T-cell (primary cell): ENCODE measurements around the gene TK1. TPM values are rescaled to one million over a fixed set of nuclear protein-coding genes. Genes with fewer than 3 reads are reported as not detected.

Experiments
- ATAC-seq, 4 experiments: fragments of 200-7000 bp in 3 of 4; fragments of 150-1000 bp in 1 of 4; cut with Tn5 transposase; replicated peaks in 1 of 4; 1 replicate in 3 of 4; 2 replicates in 1 of 4; pipeline ENCODE4 v1.10.0; 2021; ENCODE audit warnings: moderate library complexity in 3 of 4, mild to moderate bottlenecking in 2 of 4, moderate number of reproducible peaks in 1 of 4
- CTCF ChIA-PET, 2 donors: fragments of 300-600 bp; sonication (Branson Sonifier 250); formaldehyde crosslinking; loops; one replicate each; lab custom pipeline; 2022; ENCODE audit warnings: antibody characterized with exemption in 2 of 2; lab: Charles Lee
- POLR2A ChIA-PET, 2 donors: fragments of 300-600 bp; sonication (Branson Sonifier 250); formaldehyde crosslinking; loops; one replicate each; lab custom pipeline; 2022; ENCODE audit warnings: antibody characterized with exemption in 2 of 2; lab: Charles Lee
- DNase-seq, 35 experiments: peaks; one replicate each; pipeline versions ENCODE4 v3.0.0 to v3.0.0-alpha.2; 2013 to 2023
- H3K27ac ChIP-seq: one replicate; pipeline ENCODE4 v1.5.1; 2013; ENCODE audit warnings: low read length
- H3K27me3 ChIP-seq, 2 experiments: replicated peaks in 1 of 2; 1 replicate in 1 of 2; 2 replicates in 1 of 2; pipeline versions ENCODE4 v1.6.1 to v1.7.0; 2013; ENCODE audit warnings: low read length in 1 of 2, mixed read lengths in 1 of 2; ENCODE audit not compliant: control insufficient read depth in 2 of 2, insufficient read depth in 2 of 2; ENCODE audit errors: extremely low read depth in 1 of 2
- H3K36me3 ChIP-seq, 2 donors: 1 replicate in 1 of 2; 2 replicates in 1 of 2; pipeline versions ENCODE4 v1.6.1 to v1.7.0; 2013; ENCODE audit warnings: low read length in 1 of 2; ENCODE audit not compliant: control insufficient read depth in 2 of 2, insufficient read depth in 1 of 2; ENCODE audit errors: extremely low read depth in 1 of 2
- H3K4me1 ChIP-seq, 2 experiments: 1 replicate in 1 of 2; 2 replicates in 1 of 2; pipeline versions ENCODE4 v1.6.1 to v1.7.0; 2013; ENCODE audit warnings: low read length in 2 of 2, mixed read lengths in 1 of 2; ENCODE audit not compliant: insufficient read depth in 2 of 2, control insufficient read depth in 1 of 2; ENCODE audit errors: extremely low read depth in 1 of 2
- H3K4me3 ChIP-seq, 2 donors: 1 replicate in 1 of 2; 2 replicates in 1 of 2; pipeline versions ENCODE4 v1.5.1 to v1.7.0; 2013; ENCODE audit warnings: mild to moderate bottlenecking in 2 of 2, low read length in 1 of 2, moderate library complexity in 1 of 2; ENCODE audit not compliant: control insufficient read depth in 1 of 2; ENCODE audit errors: extremely low read depth in 1 of 2
- H3K9me3 ChIP-seq: 2 replicates; pipeline ENCODE4 v1.7.0; 2013
- H3K27ac Mint-ChIP-seq, 2 donors: one replicate each; pipeline ENCODE4 v1.8.0; 2020 to 2021; ENCODE audit warnings: mild to moderate bottlenecking in 2 of 2, mixed read lengths in 2 of 2
- H3K27me3 Mint-ChIP-seq, 2 donors: one replicate each; pipeline ENCODE4 v1.8.0; 2021 to 2022; ENCODE audit warnings: mixed read lengths in 2 of 2
- H3K36me3 Mint-ChIP-seq: one replicate; pipeline ENCODE4 v1.8.0; 2021; ENCODE audit warnings: mixed read lengths
- H3K4me1 Mint-ChIP-seq, 3 donors: one replicate each; pipeline ENCODE4 v1.8.0; 2020 to 2022; ENCODE audit warnings: mixed read lengths in 3 of 3, mild to moderate bottlenecking in 1 of 3
- H3K4me3 Mint-ChIP-seq, 3 donors: one replicate each; pipeline ENCODE4 v1.8.0; 2020 to 2022; ENCODE audit warnings: mild to moderate bottlenecking in 3 of 3, mixed read lengths in 3 of 3, moderate library complexity in 3 of 3
- H3K9me3 Mint-ChIP-seq, 3 donors: one replicate each; pipeline ENCODE4 v1.8.0; 2020 to 2022; ENCODE audit warnings: mixed read lengths in 3 of 3
- WGBS: methylation state at CpG from one replicate; pipeline ENCODE4 v1.1.5; 2013; ENCODE audit warnings: missing lambda C conversion rate; ENCODE audit not compliant: insufficient coverage; 5-methylcytosine and 5-hydroxymethylcytosine counted together
- total RNA-seq, 35 experiments: library from RNA in 6 of 35; stranded (reverse) in 6 of 35; fragments of 120-200 nt in 1 of 35; gene quantifications; one replicate each; pipeline versions ENCODE4 v1.2.1 to v1.2.4 and lab custom pipeline; 2013 to 2026

Gene TK1
- total RNA-seq, 5 donors from 2014 or later (not counting 1 experiment from before 2014, with no cell fraction given) = 1.6 to 3.3 (median 2.2) TPM

DNA sequence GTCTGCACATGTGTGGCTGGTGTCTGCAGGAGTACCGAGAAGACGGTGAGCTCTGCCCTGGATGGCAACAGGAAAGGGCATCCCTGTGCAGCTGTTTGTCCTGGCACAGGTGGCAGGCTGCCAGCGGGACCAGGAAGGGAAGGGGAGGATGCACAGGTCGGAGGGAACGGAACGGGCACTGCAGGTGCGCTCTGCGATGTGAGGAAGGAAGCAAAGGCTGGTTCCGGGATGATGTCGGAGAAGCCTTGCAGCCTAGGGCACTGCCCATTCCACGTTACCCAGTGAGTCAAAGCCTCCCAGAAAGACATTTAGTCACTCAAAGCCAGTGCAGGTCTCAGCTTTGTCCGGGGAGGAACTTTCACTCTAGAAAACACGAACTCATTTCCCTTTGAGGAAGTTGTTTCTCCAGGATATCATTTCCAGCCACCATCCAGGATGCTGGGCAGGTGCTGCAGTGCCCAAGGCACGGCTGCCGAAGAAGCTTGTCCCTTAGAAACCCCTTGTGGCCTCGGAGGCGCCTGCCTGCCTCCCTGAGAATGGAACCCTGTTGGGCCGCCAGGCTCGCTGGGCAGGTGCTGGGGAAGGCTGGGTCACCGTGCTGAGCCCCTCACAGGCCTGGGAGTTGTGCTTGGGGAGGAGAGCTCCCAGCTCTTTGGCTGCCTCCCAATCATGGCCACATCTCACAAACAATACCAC is 40.1 kb upstream of the TK1 start:
- Mint-ChIP-seq H3K27ac (no peak overlapping the region), H3K4me1 (peaks cover 9 to 15% (median 14%) of the 10 kb centered on the region in 3 donors), H3K36me3 (no peaks in the 10 kb centered on the region), H3K9me3 (no peaks in the 10 kb centered on the region), H3K27me3 (peaks cover 15 to 22% of the 10 kb centered on the region in 2 donors), H3K4me3 (no peak overlapping the region)
- no peaks in the 10 kb centered on the region for H3K9me3 ChIP-seq
- ChIA-PET POLR2A (interaction anchor here in 1 of 2 donors (0.7 kb wide), 1 partner anchor 139 kb away, joined by 3 read pairs; no protein-coding TSS in a partner anchor), CTCF (interaction anchor here in 1 of 2 donors (0.6 kb wide), 1 partner anchor 142 kb away, joined by 3 read pairs; no protein-coding TSS in a partner anchor)
- H3K27me3 ChIP-seq = peaks cover 3 to 44% of the 10 kb centered on the region in 2 experiments
- no peak overlapping the region for H3K4me3 ChIP-seq
- no peak for DNase-seq
- H3K27ac ChIP-seq = no peak overlapping the region
- no peak for ATAC-seq
- 28% methylated on average over 8 of the region's 20 CpGs for WGBS
- H3K4me1 ChIP-seq = peaks cover 0 to 18% of the 10 kb centered on the region in 2 experiments
- no peaks in the 10 kb centered on the region for H3K36me3 ChIP-seq

GRCh38 chr17:78226055-78226758 is 39.4 kb upstream of the TK1 start:
- Histone ChIP-seq H3K4me3 (no peak overlapping the region), H3K27ac (no peak overlapping the region), H3K9me3 (no peaks in the 10 kb centered on the region), H3K27me3 (peaks cover 1 to 39% of the 10 kb centered on the region in 2 experiments), H3K36me3 (no peaks in the 10 kb centered on the region), H3K4me1 (peaks cover 0 to 13% of the 10 kb centered on the region in 2 experiments)
- ATAC-seq (no peak), DNase-seq (no peak)
- Mint-ChIP-seq H3K36me3 (no peaks in the 10 kb centered on the region), H3K4me1 (peaks cover 7 to 14% (median 13%) of the 10 kb centered on the region in 3 donors), H3K9me3 (no peaks in the 10 kb centered on the region), H3K27ac (no peak overlapping the region), H3K4me3 (no peak overlapping the region), H3K27me3 (peaks cover 14 to 18% of the 10 kb centered on the region in 2 donors)
- whole genome bisulfite sequencing = 89% methylated on average over 10 of the region's 12 CpGs
- ChIA-PET POLR2A (interaction anchor here (0.5 to 0.7 kb wide), 2 partner anchors 82 to 138 kb away, joined by 3 read pairs; no protein-coding TSS in a partner anchor), CTCF (no interaction called here)

- Mint-ChIP-seq H3K9me3 (no peaks in the 10 kb centered on the region), H3K4me1 (peaks cover 4 to 14% (median 6%) of the 10 kb centered on the region in 3 donors), H3K36me3 (no peaks in the 10 kb centered on the region), H3K27me3 (peaks cover 7 to 9% of the 10 kb centered on the region in 2 donors), H3K27ac (no peak overlapping the region), H3K4me3 (no peak overlapping the region)
- no peaks in the 10 kb centered on the region for H3K9me3 ChIP-seq
- DNase-seq (no peak), ATAC-seq (no peak)
- 100% methylated on average over 4 of the region's 16 CpGs for WGBS
- H3K27me3 ChIP-seq = peaks cover 0 to 29% of the 10 kb centered on the region in 2 experiments
- no peak overlapping the region for H3K27ac ChIP-seq
- no peaks in the 10 kb centered on the region for H3K36me3 ChIP-seq
- ChIA-PET CTCF (interaction anchor here in 1 of 2 donors (0.6 kb wide), 1 partner anchor 44 kb away, joined by 3 read pairs; no protein-coding TSS in a partner anchor), POLR2A (interaction anchor here in 1 of 2 donors (0.5 kb wide), 1 partner anchor 83 kb away, joined by 3 read pairs; no protein-coding TSS in a partner anchor)
- no peak overlapping the region for H3K4me3 ChIP-seq
- peaks cover 0 to 12% of the 10 kb centered on the region in 2 experiments for H3K4me1 ChIP-seq
These were observed 38.4 kb upstream of the TK1 start for GRCh38 chr17:78225088-78225865.

DNA sequence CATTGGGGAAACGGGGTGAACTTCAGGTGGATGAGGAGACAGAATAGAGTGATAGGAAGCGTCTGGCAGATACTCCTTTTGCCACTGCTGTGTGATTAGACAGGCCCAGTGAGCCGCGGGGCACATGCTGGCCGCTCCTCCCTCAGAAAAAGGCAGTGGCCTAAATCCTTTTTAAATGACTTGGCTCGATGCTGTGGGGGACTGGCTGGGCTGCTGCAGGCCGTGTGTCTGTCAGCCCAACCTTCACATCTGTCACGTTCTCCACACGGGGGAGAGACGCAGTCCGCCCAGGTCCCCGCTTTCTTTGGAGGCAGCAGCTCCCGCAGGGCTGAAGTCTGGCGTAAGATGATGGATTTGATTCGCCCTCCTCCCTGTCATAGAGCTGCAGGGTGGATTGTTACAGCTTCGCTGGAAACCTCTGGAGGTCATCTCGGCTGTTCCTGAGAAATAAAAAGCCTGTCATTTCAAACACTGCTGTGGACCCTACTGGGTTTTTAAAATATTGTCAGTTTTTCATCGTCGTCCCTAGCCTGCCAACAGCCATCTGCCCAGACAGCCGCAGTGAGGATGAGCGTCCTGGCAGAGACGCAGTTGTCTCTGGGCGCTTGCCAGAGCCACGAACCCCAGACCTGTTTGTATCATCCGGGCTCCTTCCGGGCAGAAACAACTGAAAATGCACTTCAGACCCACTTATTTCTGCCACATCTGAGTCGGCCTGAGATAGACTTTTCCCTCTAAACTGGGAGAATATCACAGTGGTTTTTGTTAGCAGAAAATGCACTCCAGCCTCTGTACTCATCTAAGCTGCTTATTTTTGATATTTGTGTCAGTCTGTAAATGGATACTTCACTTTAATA is 37.6 kb upstream of the TK1 start:
- Histone ChIP-seq H3K4me1 (peaks cover 0 to 12% of the 10 kb centered on the region in 2 experiments), H3K27me3 (peaks cover 0 to 23% of the 10 kb centered on the region in 2 experiments), H3K9me3 (no peaks in the 10 kb centered on the region), H3K27ac (no peak overlapping the region), H3K4me3 (no peak overlapping the region), H3K36me3 (no peaks in the 10 kb centered on the region)
- ChIA-PET CTCF (interaction anchor here in 1 of 2 donors (0.5 to 0.6 kb wide), 2 partner anchors 43 to 124 kb away, joined by 3 read pairs; no protein-coding TSS in a partner anchor), POLR2A (no interaction called here)
- H3K4me1 Mint-ChIP-seq = peaks cover 4 to 14% (median 6%) of the 10 kb centered on the region in 3 donors
- H3K36me3 Mint-ChIP-seq = no peaks in the 10 kb centered on the region
- H3K27me3 Mint-ChIP-seq = peaks cover 5 to 6% of the 10 kb centered on the region in 2 donors
- DNase-seq (no peak), ATAC-seq (no peak)
- H3K9me3 Mint-ChIP-seq = no peaks in the 10 kb centered on the region
- no peak overlapping the region for H3K27ac Mint-ChIP-seq
- WGBS = 97% methylated on average over 20 of the region's 27 CpGs
- H3K4me3 Mint-ChIP-seq = no peak overlapping the region

- H3K27ac ChIP-seq = no peak overlapping the region
- no peaks in the 10 kb centered on the region for H3K9me3 ChIP-seq
- no peaks in the 10 kb centered on the region for H3K9me3 Mint-ChIP-seq
- H3K4me1 Mint-ChIP-seq = peaks cover 4 to 14% (median 6%) of the 10 kb centered on the region in 3 donors
- 100% methylated on average over 2 of the region's 3 CpGs for WGBS
- no peak overlapping the region for H3K27ac Mint-ChIP-seq
- peaks cover 0 to 12% of the 10 kb centered on the region in 2 experiments for H3K4me1 ChIP-seq
- ChIA-PET POLR2A (interaction anchor here in 1 of 2 donors (0.6 kb wide), 1 partner anchor 1385 kb away, joined by 4 read pairs; no protein-coding TSS in a partner anchor), CTCF (interaction anchor here in 1 of 2 donors (0.5 kb wide), 1 partner anchor 123 kb away, joined by 3 read pairs; no protein-coding TSS in a partner anchor)
- ATAC-seq (no peak), DNase-seq (no peak)
- no peaks in the 10 kb centered on the region for H3K36me3 ChIP-seq
- no peaks in the 10 kb centered on the region for H3K36me3 Mint-ChIP-seq
- H3K4me3 Mint-ChIP-seq = no peak overlapping the region
- peaks cover 3 to 5% of the 10 kb centered on the region in 2 donors for H3K27me3 Mint-ChIP-seq
- no peak overlapping the region for H3K4me3 ChIP-seq
- peaks cover 0 to 23% of the 10 kb centered on the region in 2 experiments for H3K27me3 ChIP-seq
These were observed 36.9 kb upstream of the TK1 start for GRCh38 chr17:78223765-78224164.
